ENCODE results near the gene TMEM144. TPM values are rescaled to one million over a fixed set of nuclear protein-coding genes. Genes with fewer than 3 reads are reported as not detected.

The TMEM144 gene
- total and polyA plus RNA-seq, 5 donors, result 6.9 to 18.3 (median 13.1) TPM

DNA sequence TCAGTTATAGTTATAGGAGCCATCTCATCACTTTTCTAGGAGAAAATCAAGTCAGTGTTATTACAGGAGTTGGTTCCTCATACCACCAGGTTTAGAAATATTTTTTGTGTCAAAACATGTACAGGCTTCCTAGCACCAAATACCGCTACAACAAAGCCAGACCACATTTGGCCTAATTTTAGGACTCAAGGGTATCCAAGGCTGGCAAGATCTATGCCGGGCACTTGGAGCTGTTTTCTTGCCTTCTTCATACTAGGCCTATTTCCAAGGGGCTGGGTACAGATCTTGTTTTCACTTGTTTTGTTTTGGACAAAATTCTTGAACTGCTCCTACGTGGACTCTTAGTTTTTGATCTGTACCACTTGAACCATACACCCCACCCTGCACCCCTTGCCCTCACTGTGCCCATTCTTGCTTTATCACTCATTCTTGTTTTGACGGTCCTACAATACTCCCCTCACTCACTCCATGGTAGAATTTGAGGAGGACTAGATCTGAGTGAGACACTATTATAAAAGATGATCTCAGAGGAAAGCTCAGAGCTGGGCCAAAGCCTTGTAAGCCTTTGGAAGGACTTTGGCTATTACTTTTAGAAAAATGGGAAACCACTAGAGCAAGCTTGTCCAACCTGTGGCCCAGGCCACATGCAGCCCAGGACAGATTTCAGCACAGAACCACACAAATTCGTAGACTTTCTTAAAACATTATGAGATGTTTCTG, 17.7 kb upstream of the TMEM144 start:
- Histone ChIP-seq H3K9me3 (ENCODE audit: control insufficient read depth, low read length) (no peaks in the 10 kb centered on the region), H3K4me3 (ENCODE audit: low read length) (no peak overlapping the region), H3K27me3 (ENCODE audit: control insufficient read depth, insufficient read depth) (no peaks in the 10 kb centered on the region), H3K27ac (ENCODE audit: low read length) (no peak overlapping the region), H3K4me1 (ENCODE audit: control insufficient read depth, insufficient read depth, low read length) (no peaks in the 10 kb centered on the region)
- intact Hi-C loops (cut with DNase I), result loop anchor here in 2 of 4 donors (5.0 to 10.0 kb wide), 2 partner anchors 60 to 62 kb away; no protein-coding TSS in a partner anchor
- no peak for DNase-seq
- ATAC-seq, result peak in 1 of 2 donors; percentile 43
- WGBS, result 77% methylated on average over 5 of the region's 5 CpGs

GRCh38 chr4:158193171-158193749, 17.0 kb upstream of the TMEM144 start:
- Histone ChIP-seq H3K9me3 (ENCODE audit: control insufficient read depth, low read length) (no peaks in the 10 kb centered on the region), H3K27ac (ENCODE audit: low read length) (no peak overlapping the region), H3K27me3 (ENCODE audit: control insufficient read depth, insufficient read depth) (no peaks in the 10 kb centered on the region), H3K4me1 (ENCODE audit: control insufficient read depth, insufficient read depth, low read length) (no peaks in the 10 kb centered on the region), H3K4me3 (ENCODE audit: low read length) (no peak overlapping the region)
- 32% methylated on average over 3 of the region's 3 CpGs for WGBS
- intact Hi-C loops (cut with DNase I), result loop anchor here in 2 of 4 donors (5.0 to 10.0 kb wide), 2 partner anchors 59 to 62 kb away; no protein-coding TSS in a partner anchor
- peak; percentile 70 to 71 for ATAC-seq
- DNase-seq, result no peak

DNA sequence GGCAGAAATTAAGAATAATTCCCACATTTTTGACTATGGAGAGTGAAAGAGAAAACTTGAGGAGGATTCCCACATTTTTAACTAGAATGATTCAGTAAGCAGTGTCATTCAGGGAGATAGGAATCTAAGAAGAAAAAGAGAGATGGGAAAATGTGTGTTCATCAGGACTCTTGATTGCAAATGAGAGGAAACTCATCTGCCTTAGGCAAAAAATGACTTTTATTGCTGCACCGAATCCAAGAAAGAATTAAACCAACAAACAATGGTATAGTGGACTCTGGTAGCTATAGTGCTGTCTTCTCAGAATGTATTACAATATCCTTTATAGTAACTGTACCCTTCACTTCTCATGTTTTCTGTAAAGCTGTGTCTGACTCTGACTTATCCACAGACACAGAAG, 15.0 kb upstream of the TMEM144 start:
- Histone ChIP-seq H3K4me3 (ENCODE audit: low read length) (no peak overlapping the region), H3K9me3 (ENCODE audit: control insufficient read depth, low read length) (no peaks in the 10 kb centered on the region), H3K4me1 (ENCODE audit: control insufficient read depth, insufficient read depth, low read length) (no peaks in the 10 kb centered on the region), H3K27ac (ENCODE audit: low read length) (no peak overlapping the region), H3K27me3 (ENCODE audit: control insufficient read depth, insufficient read depth) (no peaks in the 10 kb centered on the region)
- intact Hi-C loops (cut with DNase I), result loop anchor here in 1 of 4 donors (10.0 kb wide), 1 partner anchor 60 kb away; no protein-coding TSS in a partner anchor
- DNase-seq (no peak), ATAC-seq (no peak)
- WGBS, result 89% methylated on average over 1 of the region's 1 CpG

DNA sequence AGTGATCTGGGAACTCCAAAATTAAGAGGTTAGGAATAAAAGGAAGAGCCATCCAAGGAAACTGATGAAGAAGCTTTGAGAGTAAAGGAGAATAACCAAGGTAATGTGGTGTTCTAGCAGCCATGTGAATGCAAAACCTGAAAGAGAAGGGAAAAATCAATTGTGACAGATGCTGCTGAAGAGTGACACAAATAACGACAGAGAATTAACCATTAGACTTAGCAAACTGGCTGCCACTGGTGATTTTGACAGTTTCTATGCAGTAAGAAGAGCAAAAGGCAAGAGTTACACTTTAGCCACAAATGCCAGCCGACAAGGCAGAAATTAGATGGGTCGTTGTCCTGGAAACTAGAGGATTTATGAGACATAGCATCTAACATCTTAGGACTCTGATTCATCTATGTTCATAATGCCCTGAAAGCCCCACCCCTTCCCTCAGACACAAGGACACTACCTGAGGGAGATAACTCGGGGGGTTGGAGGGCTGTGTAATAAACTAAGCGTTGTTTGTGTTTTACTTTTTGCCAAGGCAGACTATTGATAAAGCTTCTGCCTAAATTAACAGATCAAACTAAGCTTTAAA, 13.0 kb upstream of the TMEM144 start:
- WGBS, result 90% methylated on average over 5 of the region's 5 CpGs
- no peaks in the 10 kb centered on the region for H3K4me1 ChIP-seq (ENCODE audit: control insufficient read depth, insufficient read depth, low read length)
- ATAC-seq (no peak), DNase-seq (no peak)
- H3K27me3 ChIP-seq (ENCODE audit: control insufficient read depth, insufficient read depth), result no peaks in the 10 kb centered on the region
- no peak overlapping the region for H3K27ac ChIP-seq (ENCODE audit: low read length)
- intact Hi-C loops (cut with DNase I), result loop anchor here in 1 of 4 donors (10.0 kb wide), 1 partner anchor 58 kb away; no protein-coding TSS in a partner anchor
- H3K4me3 ChIP-seq (ENCODE audit: low read length), result no peak overlapping the region
- no peaks in the 10 kb centered on the region for H3K9me3 ChIP-seq (ENCODE audit: control insufficient read depth, low read length)

GRCh38 chr4:158200214-158200613, 10.1 kb upstream of the TMEM144 start:
- Histone ChIP-seq H3K4me1 (ENCODE audit: control insufficient read depth, insufficient read depth, low read length) (no peaks in the 10 kb centered on the region), H3K9me3 (ENCODE audit: control insufficient read depth, low read length) (no peaks in the 10 kb centered on the region), H3K4me3 (ENCODE audit: low read length) (no peak overlapping the region), H3K27me3 (ENCODE audit: control insufficient read depth, insufficient read depth) (no peaks in the 10 kb centered on the region), H3K27ac (ENCODE audit: low read length) (no peak overlapping the region)
- WGBS, result 94% methylated on average over 3 of the region's 3 CpGs
- no peak for DNase-seq
- no peak for ATAC-seq
- intact Hi-C loops (cut with DNase I), result no loop called here

- ATAC-seq (no peak), DNase-seq (no peak)
- intact Hi-C loops (cut with DNase I), result no loop called here
- Histone ChIP-seq H3K27ac (ENCODE audit: low read length) (no peak overlapping the region), H3K27me3 (ENCODE audit: control insufficient read depth, insufficient read depth) (no peaks in the 10 kb centered on the region), H3K9me3 (ENCODE audit: control insufficient read depth, low read length) (no peaks in the 10 kb centered on the region), H3K4me1 (ENCODE audit: control insufficient read depth, insufficient read depth, low read length) (no peaks in the 10 kb centered on the region), H3K4me3 (ENCODE audit: low read length) (no peak overlapping the region)
- WGBS, result 97% methylated on average over 4 of the region's 4 CpGs
These were observed 9.0 kb upstream of the TMEM144 start for GRCh38 chr4:158201322-158201721.

DNA sequence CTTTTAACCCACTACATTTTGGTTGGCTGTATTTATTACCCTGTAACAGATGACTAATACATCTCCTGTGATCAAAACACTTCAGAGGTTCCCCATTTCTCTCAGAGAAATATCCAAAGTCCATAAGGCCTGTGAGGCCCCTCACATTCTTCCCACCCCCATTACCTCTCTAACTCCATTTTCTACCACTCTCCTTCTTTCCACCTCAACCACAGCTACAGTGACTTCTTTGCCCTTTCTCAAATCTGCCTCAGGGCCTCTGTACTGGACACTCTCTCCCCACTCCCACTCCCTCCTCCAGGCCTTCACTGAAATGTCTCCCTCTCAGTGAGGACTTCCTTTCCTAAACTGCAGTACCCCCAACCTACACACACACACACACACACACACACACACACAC, 8.4 kb upstream of the TMEM144 start:
- intact Hi-C loops (cut with DNase I), result no loop called here
- no peaks in the 10 kb centered on the region for H3K9me3 ChIP-seq (ENCODE audit: control insufficient read depth, low read length)
- ATAC-seq (no peak), DNase-seq (no peak)
- no peak overlapping the region for H3K27ac ChIP-seq (ENCODE audit: low read length)
- no peaks in the 10 kb centered on the region for H3K27me3 ChIP-seq (ENCODE audit: control insufficient read depth, insufficient read depth)
- no peak overlapping the region for H3K4me3 ChIP-seq (ENCODE audit: low read length)
- no peaks in the 10 kb centered on the region for H3K4me1 ChIP-seq (ENCODE audit: control insufficient read depth, insufficient read depth, low read length)

GRCh38 chr4:158202481-158202880, 7.8 kb upstream of the TMEM144 start:
- 51% methylated on average over 1 of the region's 1 CpG for WGBS
- Histone ChIP-seq H3K27ac (ENCODE audit: low read length) (no peak overlapping the region), H3K4me3 (ENCODE audit: low read length) (no peak overlapping the region), H3K4me1 (ENCODE audit: control insufficient read depth, insufficient read depth, low read length) (no peaks in the 10 kb centered on the region), H3K27me3 (ENCODE audit: control insufficient read depth, insufficient read depth) (no peaks in the 10 kb centered on the region), H3K9me3 (ENCODE audit: control insufficient read depth, low read length) (no peaks in the 10 kb centered on the region)
- no peak for DNase-seq
- intact Hi-C loops (cut with DNase I), result no loop called here
- no peak for ATAC-seq

- Histone ChIP-seq H3K9me3 (ENCODE audit: control insufficient read depth, low read length) (no peaks in the 10 kb centered on the region), H3K27me3 (ENCODE audit: control insufficient read depth, insufficient read depth) (no peaks in the 10 kb centered on the region), H3K4me1 (ENCODE audit: control insufficient read depth, insufficient read depth, low read length) (no peaks in the 10 kb centered on the region), H3K4me3 (ENCODE audit: low read length) (no peak overlapping the region), H3K27ac (ENCODE audit: low read length) (no peak overlapping the region)
- intact Hi-C loops (cut with DNase I), result no loop called here
- no peak for ATAC-seq
- WGBS, result 81% methylated on average over 2 of the region's 2 CpGs
- DNase-seq, result no peak
These were observed 6.8 kb upstream of the TMEM144 start for GRCh38 chr4:158203436-158203835.

- Histone ChIP-seq H3K9me3 (ENCODE audit: control insufficient read depth, low read length) (no peaks in the 10 kb centered on the region), H3K4me1 (ENCODE audit: control insufficient read depth, insufficient read depth, low read length) (no peaks in the 10 kb centered on the region), H3K27me3 (ENCODE audit: control insufficient read depth, insufficient read depth) (no peaks in the 10 kb centered on the region), H3K27ac (ENCODE audit: low read length) (no peak overlapping the region), H3K4me3 (ENCODE audit: low read length) (no peak overlapping the region)
- DNase-seq (no peak), ATAC-seq (no peak)
- intact Hi-C loops (cut with DNase I), result no loop called here
- WGBS, result 98% methylated on average over 3 of the region's 3 CpGs
These were observed 6.4 kb upstream of the TMEM144 start for GRCh38 chr4:158203929-158204328.

- H3K9me3 ChIP-seq (ENCODE audit: control insufficient read depth, low read length), result no peaks in the 10 kb centered on the region
- H3K4me3 ChIP-seq (ENCODE audit: low read length), result no peak overlapping the region
- no peaks in the 10 kb centered on the region for H3K27me3 ChIP-seq (ENCODE audit: control insufficient read depth, insufficient read depth)
- H3K4me1 ChIP-seq (ENCODE audit: control insufficient read depth, insufficient read depth, low read length), result no peaks in the 10 kb centered on the region
- DNase-seq, result no peak
- peak overlapping the region; percentile 2 for H3K27ac ChIP-seq (ENCODE audit: low read length)
- WGBS, result 79% methylated on average over 5 of the region's 5 CpGs
- intact Hi-C loops (cut with DNase I), result no loop called here
- ATAC-seq, result peak in 1 of 2 donors; percentile 28
These were observed 1.2 kb upstream of the TMEM144 start for GRCh38 chr4:158208963-158209640.

All from right cardiac atrium (tissue), 5 donors.